HG03196 (cell line): ENCODE data around the gene SPATA46.

Experiments
- ATAC-seq: cut with Tn5 transposase; IDR thresholded peaks from one replicate; pipeline ENCODE4 v1.9.1; 2021; ENCODE audit not compliant: unreplicated experiment

SPATA46 gene

GRCh38 chr1:162375463-162375862 is 1.2 kb downstream of the SPATA46 start:
- ATAC-seq, result no peak

DNA sequence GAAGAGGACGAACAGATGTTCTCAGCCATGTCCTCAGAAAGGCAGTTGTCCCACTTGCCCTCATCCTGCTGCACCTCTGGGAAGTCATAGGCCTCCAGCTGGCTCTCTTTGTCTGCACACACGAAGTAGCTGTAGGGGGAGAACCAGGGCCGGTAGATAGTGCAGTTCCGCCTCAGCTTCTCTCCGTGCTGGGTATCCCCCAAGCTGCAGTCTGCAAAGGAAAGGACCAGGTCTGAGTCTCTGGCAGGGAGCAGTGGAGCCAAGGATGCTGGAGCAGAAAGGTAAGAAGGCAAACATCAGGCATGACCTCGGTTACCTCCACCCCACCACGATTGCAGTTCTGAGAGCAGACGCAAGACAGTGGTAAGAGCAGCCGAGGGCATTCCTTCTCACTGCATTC is 2.2 kb downstream of the SPATA46 start:
- ATAC-seq, result no peak

- no peak for ATAC-seq
Observed at GRCh38 chr1:162373541-162374260, 3.0 kb downstream of the SPATA46 start.

- ATAC-seq, result no peak
Observed at GRCh38 chr1:162373072-162373427, 3.6 kb downstream of the SPATA46 start.

- no peak for ATAC-seq
Observed at GRCh38 chr1:162372159-162373071, 4.2 kb downstream of the SPATA46 start.

DNA sequence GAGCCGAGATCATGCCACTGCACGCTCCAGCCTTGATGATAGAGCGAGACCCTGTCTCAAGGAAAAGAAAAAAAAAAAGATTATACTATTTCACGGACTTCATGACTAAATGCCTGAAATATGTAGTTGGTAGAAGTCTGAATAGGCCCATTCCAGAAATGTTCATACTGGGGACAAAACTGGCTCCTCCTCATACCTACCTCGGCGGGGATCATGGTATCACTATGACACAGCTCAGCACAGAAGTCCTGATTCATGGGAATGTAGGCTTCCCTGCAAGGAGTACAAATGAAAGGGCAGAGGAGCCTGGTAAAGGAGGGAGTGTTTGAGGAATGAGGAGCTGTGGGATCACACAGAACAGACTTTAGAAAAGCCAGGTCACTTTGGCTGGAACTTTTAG is 5.0 kb downstream of the SPATA46 start:
- ATAC-seq, result no peak

GRCh38 chr1:162370721-162371120 is 5.9 kb downstream of the SPATA46 start:
- no peak for ATAC-seq

- ATAC-seq, result no peak
Observed at GRCh38 chr1:162370161-162370560, 6.5 kb downstream of the SPATA46 start.

DNA sequence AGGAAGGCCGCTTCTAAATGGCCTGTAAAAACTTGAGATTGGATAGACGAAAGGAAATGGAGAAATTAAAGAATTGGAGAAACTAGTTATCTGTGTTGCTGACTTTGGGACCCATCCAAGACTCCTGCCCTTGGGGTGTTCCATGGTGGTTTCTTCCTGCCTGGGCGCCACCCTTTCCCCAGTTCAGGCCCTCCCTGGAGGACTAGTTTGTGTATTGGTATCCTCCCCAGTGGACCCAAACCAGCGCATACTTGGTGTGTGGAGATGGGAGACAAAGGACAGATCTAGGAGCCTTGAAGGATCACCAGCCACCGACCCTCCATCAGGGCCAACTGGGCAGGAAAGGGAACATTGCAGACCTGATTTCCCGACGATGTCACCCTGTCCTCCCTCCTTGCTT is 7.1 kb downstream of the SPATA46 start:
- ATAC-seq, result no peak

- no peak for ATAC-seq
Observed at GRCh38 chr1:162368451-162368850, 8.2 kb downstream of the SPATA46 start.

GRCh38 chr1:162367772-162368171 is 8.9 kb downstream of the SPATA46 start:
- no peak for ATAC-seq

GRCh38 chr1:162367073-162367472 is 9.6 kb downstream of the SPATA46 start:
- no peak for ATAC-seq

GRCh38 chr1:162366671-162367070 is 10.0 kb downstream of the SPATA46 start:
- no peak for ATAC-seq

DNA sequence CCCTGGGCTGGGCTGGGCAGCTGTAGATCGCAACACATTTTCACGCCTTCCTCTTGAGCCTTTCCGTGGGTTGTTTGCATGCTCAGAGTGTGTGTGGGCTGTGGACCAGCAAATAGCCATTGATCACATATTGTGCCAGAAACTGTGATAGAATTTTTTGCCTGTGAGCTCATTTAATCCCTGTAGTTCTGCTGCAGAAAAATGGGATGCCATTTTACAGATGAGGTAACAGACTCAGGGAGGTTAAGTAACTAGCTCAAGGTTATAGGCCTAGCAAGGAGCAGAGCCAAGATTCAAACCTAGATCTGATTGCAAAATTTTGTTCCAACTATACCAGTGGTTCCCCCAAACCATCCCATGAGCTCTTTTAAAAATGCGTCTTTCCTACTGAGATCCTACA is 10.5 kb downstream of the SPATA46 start:
- ATAC-seq, result no peak

- ATAC-seq, result no peak
Observed at GRCh38 chr1:162365284-162366020, 11.2 kb downstream of the SPATA46 start.

DNA sequence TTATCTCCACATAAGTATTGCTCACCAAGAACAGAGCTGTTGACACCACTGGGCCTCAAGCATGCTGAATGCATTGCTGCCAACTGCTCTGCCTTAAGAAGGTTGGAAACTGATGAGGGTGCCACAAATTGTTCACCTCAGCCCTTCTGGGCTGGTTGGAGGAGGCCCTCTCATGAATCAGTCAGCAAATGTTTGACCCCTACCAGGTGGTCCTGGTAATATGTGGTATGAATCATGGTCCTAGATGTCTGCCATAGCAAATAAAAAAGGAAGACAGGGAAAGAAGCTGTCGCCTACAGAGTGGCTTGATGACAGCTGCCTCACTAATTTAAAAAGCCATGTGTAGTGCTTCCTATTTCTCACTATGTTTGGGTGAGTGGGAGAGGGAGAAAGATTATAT is 12.2 kb downstream of the SPATA46 start:
- no peak for ATAC-seq

DNA sequence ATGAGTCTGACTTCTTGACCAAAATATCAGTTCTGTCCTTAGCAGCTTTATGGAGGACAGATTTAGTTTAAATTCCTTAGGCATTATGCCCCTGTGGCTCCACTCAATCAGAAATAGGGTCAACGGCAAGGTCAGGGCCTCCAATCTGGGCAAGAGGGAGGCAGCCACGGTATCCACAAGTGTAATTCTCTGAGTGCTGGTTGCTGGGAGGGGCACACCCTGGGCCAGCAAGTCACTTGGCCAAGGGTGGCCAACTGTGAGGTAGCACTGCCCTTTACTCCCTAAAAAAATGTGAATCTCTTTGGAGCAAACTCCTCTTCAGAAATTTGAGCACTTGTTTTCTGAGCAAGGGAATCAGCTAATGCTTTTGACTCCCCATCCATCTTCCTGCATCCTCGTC is 12.8 kb downstream of the SPATA46 start:
- no peak for ATAC-seq

DNA sequence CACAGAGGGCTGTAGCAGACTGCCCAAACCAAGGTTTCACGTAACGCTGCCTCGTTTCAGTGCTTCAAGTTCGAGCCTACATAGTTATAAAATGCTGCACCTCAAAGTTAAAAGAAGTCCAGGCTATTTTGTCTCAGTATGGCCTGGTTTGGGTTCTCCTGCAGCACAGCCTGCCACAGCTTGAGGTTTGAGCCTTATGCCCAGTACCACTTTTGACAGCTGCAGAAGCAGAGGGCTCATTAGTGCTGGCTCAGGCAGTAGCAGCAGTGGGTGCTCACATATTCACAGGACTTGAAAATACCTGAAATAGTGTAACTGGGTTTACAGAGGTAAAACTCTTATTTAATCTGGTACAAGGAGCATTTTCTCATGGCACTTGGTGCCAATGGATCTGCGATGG is 15.3 kb downstream of the SPATA46 start:
- no peak for ATAC-seq

GRCh38 chr1:162360874-162361260 is 15.8 kb downstream of the SPATA46 start:
- ATAC-seq, result no peak

GRCh38 chr1:162360237-162360873 is 16.3 kb downstream of the SPATA46 start:
- ATAC-seq, result no peak

GRCh38 chr1:162359523-162360236 is 17.0 kb downstream of the SPATA46 start:
- no peak for ATAC-seq
